K562 treated with DMSO at 1 percent for 4 hours (cell line): ENCODE measurements around the gene MLLT10. TPM values are rescaled to one million over a fixed set of nuclear protein-coding genes. Genes with fewer than 3 reads are reported as not detected.

Source experiments
- total RNA-seq: library from RNA; unstranded; fragments of 300-600 nt; gene quantifications from 2 replicates; pipeline ENCODE4 v1.2.3, GENCODE V29; 2022; ENCODE audit not compliant: insufficient read depth

The MLLT10 gene
- total RNA-seq, result 24.0 and 35.8 TPM in 2 replicates

DNA sequence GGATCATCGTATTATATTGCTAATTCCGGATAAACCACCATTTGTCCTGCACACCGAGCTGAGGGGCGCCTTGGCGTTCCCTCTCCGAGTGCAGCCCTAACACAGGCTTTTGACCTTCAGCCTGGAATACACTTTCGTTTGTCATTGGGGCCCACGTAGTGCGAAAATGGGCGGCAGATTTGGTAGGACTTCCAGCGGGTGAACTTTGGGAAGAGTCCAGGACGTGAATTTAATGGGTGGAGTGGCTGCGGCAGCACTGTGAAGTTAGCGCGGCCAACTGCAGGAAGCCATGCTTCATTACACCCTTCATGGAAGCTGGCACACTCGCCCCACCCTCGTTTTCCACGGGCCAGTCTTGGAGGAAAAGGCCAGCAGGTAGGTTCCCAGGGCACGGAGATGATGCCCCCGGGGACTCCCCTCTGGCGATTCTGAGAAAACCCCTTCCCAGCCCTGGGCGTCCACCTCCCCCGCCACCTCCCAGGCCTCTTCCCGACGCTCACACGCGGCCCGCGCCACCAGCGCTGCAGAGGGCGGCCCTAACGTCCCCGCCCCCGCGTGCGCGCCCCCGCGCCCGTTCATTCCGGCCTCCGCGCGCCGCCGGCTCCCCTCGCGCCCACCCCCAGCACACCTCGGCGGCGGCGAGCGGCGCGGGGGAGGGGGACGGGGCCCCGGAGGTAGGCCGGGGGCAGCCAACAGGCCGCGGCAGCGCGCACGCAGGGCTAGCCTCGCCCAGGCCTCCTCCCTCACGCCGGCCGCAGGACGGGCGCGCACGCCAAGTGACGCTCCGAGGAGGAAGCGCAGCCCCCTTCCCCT lies at the start of gene MLLT10:
Gene MLLT10, plus strand, starts transcription at position 766 of the 813 bp plus-strand sequence. CDS start 413 bp downstream, outside the sequence.

DNA sequence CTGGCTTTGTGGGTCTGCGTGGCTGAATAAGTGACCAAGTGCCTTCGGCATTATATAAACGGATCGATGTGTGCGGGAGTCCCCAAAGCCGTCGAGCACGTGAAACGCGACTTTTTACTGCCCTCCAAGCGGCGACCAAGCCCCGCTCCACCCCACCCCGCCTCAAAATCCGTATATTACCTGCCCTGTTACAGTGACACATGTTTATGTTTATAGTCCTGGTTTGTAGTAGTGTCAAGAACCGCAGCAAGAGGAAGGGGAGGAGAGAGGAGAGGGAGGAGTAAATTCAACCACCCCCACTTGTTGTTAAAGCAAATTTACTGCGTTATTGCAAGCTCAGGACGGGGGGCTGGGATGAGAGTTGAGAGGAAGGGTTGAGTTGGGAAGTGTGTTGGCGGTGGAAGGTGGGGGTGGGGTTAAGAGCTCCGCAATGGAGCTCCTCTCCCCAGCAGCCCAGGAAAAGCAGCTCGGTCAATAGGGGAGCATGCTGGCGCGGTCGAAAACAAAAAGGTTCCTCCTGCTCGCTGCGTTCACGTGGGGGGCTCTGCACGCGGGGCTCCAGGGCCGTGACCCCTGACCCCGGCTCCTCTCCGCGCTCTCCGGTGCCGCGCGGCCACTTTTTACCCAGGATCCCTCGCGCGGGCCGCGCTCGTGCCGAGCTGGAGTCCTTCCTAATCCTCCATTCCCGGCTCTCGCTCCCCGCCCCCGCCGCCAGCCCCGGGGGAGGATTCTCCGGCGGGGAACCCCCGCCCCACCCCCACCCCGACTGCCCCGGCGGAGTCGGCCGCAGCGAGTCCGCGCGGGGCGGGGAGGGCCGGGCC lies 8.5 kb upstream of the MLLT10 start, which contains the start of gene SKIDA1:
Gene SKIDA1, minus strand, starts transcription at position 316 of the 821 bp plus-strand sequence. CDS start 7,860 bp downstream, outside the sequence.

Other genes starting within 250 kb of the MLLT10 start
- gene SKIDA1, start 8.6 kb upstream of the MLLT10 start, total RNA-seq, result 0.15 TPM in 1 of 2 replicates, not detected in the other